GM10248 (cell line): Measurements from ENCODE around the gene EEFSEC.

Experiments used
- CTCF ChIA-PET: fragments of 300-600 bp; sonication (Branson Sonifier 250); formaldehyde crosslinking; extraction: SDS; loops from one replicate; lab custom pipeline; 2021; ENCODE audit warnings: antibody characterized with exemption; lab: Yijun Ruan, JAX
- POLR2A ChIA-PET: fragments of 350-650 bp; sonication (Branson Sonifier 250); formaldehyde crosslinking; extraction: SDS; loops from one replicate; lab custom pipeline; 2020; ENCODE audit warnings: antibody characterized with exemption; lab: Yijun Ruan, JAX
- DNase-seq: peaks from one replicate; pipeline ENCODE4 v3.0.0; 2012; ENCODE audit errors: extremely low spot score
- TF ChIP-seq, protein P1 (sequence below): IDR thresholded peaks from 2 replicates; pipeline ENCODE4 v1.5.1; 2012; ENCODE audit warnings: mild to moderate bottlenecking, low read depth; ENCODE audit errors: extremely low read depth, missing control alignments, control extremely low read depth

The EEFSEC gene

DNA sequence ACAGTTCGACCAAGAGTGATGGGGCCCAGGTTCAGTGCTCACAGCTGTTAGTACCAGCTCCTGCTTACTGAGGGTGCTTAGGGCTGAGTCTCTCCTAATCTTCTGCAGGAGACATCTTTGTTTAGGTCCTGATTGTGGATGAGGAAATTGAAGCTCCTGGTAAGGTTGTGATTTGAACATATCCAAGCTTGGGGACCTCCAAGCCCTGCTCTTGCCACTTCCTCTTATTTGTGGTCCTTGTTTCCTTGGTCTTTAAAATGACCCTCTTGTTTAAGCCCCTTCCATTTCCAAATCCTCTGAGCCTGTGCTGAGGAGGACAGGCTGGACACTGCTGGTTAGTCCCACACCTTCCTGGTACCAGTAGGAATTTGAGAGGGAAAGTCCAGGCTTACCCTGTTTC lies 87.0 kb downstream of the EEFSEC start:
- ChIA-PET POLR2A (no interaction called here), CTCF (no interaction called here)
- TF ChIP-seq, protein P1, sequence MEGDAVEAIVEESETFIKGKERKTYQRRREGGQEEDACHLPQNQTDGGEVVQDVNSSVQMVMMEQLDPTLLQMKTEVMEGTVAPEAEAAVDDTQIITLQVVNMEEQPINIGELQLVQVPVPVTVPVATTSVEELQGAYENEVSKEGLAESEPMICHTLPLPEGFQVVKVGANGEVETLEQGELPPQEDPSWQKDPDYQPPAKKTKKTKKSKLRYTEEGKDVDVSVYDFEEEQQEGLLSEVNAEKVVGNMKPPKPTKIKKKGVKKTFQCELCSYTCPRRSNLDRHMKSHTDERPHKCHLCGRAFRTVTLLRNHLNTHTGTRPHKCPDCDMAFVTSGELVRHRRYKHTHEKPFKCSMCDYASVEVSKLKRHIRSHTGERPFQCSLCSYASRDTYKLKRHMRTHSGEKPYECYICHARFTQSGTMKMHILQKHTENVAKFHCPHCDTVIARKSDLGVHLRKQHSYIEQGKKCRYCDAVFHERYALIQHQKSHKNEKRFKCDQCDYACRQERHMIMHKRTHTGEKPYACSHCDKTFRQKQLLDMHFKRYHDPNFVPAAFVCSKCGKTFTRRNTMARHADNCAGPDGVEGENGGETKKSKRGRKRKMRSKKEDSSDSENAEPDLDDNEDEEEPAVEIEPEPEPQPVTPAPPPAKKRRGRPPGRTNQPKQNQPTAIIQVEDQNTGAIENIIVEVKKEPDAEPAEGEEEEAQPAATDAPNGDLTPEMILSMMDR = no peak

DNA sequence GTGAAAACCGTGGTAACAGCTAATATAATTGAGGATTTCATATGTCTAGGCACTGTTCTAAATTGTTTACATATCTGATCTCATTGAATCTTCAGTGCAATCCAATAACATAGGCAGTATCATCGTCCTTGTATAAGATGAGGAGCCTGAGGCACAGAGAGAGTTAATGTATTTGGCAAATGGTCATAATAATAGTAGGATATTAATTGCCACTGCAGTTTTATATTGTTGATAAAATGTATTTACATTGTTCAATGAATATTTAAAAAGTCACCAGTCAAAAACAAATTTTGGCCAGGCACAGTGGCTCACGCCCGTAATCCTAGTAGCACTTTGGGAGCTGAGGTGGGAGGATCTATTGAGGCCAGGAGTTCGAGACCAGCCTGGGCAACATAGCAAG lies 88.5 kb downstream of the EEFSEC start:
- TF ChIP-seq, protein P1 = no peak
- ChIA-PET POLR2A (no interaction called here), CTCF (interaction anchor here (0.9 to 1.6 kb wide), 3 partner anchors 9 to 15 kb away, joined by 3 to 4 read pairs (median 4); no protein-coding TSS in a partner anchor)
- DNase-seq = no peak

More for the DNA sequence above, 87.0 kb downstream of the EEFSEC start:
- DNase-seq = no peak

DNA sequence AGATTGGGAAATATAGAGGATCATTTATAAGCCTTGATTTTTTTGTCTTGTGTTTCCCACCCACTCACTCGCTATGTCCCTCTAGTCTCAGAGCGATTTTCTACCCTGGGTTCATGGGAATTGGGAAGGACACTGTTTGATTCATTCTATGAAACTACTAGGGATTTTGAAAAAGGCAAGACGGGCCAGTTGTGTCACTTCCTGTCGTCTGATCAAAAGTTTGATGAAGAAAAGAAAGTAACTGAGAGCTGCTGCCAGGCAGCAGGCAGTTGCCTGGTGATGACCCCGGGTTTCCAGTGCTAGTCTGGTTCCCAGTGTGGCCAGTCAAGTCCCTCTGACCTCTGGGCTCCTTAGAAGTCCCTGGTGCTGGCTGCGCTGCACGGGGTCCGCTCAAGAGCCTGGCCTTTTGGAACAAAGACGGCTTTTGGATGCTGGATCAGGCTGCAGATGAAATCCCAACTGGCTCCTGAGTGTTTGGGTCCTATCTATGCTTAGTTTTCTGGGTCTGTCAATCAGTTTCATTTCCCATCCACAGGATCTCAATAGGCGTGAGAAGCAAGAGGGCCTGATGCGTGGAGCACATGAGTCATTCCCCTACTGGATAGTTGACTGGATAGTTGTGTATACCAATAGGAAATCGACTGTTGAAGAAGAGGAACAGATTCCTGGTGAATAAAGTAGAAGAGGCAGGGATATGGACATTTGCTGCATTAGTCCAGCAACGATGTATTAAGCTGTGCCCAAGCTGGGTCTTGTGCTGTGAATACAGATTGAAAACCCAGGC lies 89.7 kb downstream of the EEFSEC start:
- ChIA-PET CTCF (interaction anchor here (0.8 to 1.6 kb wide), 2 partner anchors 10 to 11 kb away, joined by 3 to 4 read pairs; no protein-coding TSS in a partner anchor), POLR2A (no interaction called here)
- TF ChIP-seq, protein P1 = no peak
- DNase-seq = no peak

DNA sequence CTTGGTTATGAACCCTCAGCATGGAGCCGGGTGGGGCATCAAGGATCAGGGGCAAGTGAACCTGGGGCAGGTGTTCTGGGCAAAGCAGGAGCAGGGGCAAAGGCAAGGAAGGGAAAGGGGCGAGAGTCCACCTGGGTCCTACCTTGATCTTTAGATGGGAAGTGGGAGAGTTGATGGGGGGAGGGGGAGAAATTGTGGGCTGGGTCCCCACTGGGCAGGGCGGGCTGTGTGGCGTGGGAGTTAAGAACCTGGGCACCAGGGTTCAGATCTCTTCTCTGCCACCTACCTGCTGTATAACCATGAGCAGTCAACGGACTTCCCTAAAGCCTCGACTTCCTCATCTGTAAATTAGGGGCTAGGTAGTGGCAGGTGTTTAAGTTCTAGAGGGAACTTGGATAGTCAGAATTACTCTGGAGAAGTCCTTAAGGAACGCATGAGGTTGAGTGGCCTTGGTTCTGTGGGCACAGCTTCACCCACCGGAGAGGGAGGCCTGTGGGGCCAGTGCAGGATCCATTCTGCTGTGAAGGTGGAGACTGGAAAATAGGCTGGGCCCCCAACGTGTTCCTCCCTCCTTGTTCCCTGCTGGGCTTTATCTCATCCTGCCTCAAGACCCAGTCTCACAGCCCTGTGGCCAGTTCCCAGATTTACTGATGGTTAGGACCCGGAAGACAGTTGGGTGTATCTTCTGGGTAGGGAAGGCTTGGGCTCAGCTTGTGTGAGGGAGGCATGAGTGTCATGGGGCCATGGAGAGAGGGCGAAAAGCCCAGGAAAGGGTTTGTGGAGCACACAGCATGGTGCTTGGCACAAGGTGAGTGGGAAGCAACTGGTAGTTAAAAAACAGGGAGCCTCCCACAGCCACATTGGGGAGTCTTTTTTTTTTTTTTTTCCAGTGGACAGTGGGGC lies 90.6 kb downstream of the EEFSEC start:
- no peak for DNase-seq
- TF ChIP-seq, protein P1 = no peak
- POLR2A ChIA-PET = no interaction called here
- CTCF ChIA-PET = interaction anchor here (0.8 to 1.6 kb wide), 2 partner anchors 10 kb away, joined by 3 read pairs; no protein-coding TSS in a partner anchor

DNA sequence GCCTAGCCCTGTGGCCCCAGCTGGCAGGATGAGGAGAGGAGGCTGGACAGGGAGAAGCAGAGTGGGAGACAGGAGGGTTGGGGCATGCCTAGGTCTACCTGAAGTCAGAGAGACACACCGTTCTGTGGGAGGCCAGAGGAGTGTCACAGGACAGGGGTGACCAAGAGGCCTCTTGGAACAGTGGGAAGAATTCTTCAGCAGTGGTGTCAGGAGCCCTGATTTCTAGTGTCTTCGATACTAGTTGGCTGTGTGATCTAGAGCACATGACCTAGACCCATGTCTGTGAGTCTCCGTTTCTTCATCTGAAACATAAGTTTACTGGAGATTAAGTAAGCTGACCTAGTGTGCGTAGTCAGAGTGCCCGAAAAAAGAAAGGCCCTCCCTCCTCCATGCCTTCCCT lies 92.2 kb downstream of the EEFSEC start:
- CTCF ChIA-PET = interaction anchor here (1.4 to 1.6 kb wide), 3 partner anchors 8 to 19 kb away, joined by 3 to 5 read pairs (median 4); no protein-coding TSS in a partner anchor
- POLR2A ChIA-PET = no interaction called here
- DNase-seq = no peak
- TF ChIP-seq, protein P1 = no peak
